K562 (cell line): ENCODE measurements around the gene AHI1. TPM values are rescaled to one million over a fixed set of nuclear protein-coding genes. Genes with fewer than 3 reads are reported as not detected.

Experiments used
- ASH1L ChIP-seq: fragments of 450-650 bp; IDR thresholded peaks from 2 replicates; pipeline ENCODE4 v1.6.1; 2018; ENCODE audit warnings: borderline replicate concordance, mild to moderate bottlenecking, low read depth; ENCODE audit not compliant: partially characterized antibody
- CEBPB ChIP-seq: fragments of 450-650 bp; IDR thresholded peaks from 2 replicates; pipeline ENCODE4 v1.6.1; 2016; ENCODE audit warnings: missing genetic modification characterization, missing compliant biosample characterization
- CREM ChIP-seq: IDR thresholded peaks from 2 replicates; pipeline ENCODE4 v1.6.1; 2014; ENCODE audit warnings: antibody characterized with exemption, low read depth
- CXXC5 ChIP-seq: fragments of 250-450 bp; sonication (Bioruptor Pico); IDR thresholded peaks from 2 replicates; pipeline ENCODE4 v1.8.0; 2022; ENCODE audit warnings: inconsistent platforms, mild to moderate bottlenecking, moderate library complexity
- DEAF1 ChIP-seq: fragments of 450-650 bp; formaldehyde crosslinking; IDR thresholded peaks from 2 replicates; pipeline ENCODE4 v1.4.0; 2020; ENCODE audit warnings: mild to moderate bottlenecking, moderate library complexity
- ERF ChIP-seq: fragments of 450-650 bp; formaldehyde crosslinking; IDR thresholded peaks from 2 replicates; pipeline ENCODE4 v1.4.0; 2020; ENCODE audit warnings: mild to moderate bottlenecking, mixed read lengths
- ESRRB ChIP-seq: fragments of 250-450 bp; sonication (Bioruptor Pico); IDR thresholded peaks from 2 replicates; pipeline ENCODE4 v1.5.0; 2020; ENCODE audit warnings: mild to moderate bottlenecking, moderate library complexity, borderline replicate concordance
- ETV5 ChIP-seq: sonication (generic); formaldehyde crosslinking; IDR thresholded peaks from 2 replicates; pipeline ENCODE4 v1.4.0; 2020; ENCODE audit warnings: low read depth, mild to moderate bottlenecking, missing genetic modification reagents
- HBP1 ChIP-seq: fragments of 450-650 bp; formaldehyde crosslinking; IDR thresholded peaks from 2 replicates; pipeline ENCODE4 v1.4.0; 2022; ENCODE audit warnings: missing genetic modification characterization
- MAFK ChIP-seq: IDR thresholded peaks from 2 replicates; pipeline ENCODE4 v1.6.1; 2011; ENCODE audit warnings: low read length, improper control_type of control experiment
- MED1 ChIP-seq: sonication (generic); formaldehyde crosslinking; IDR thresholded peaks from 2 replicates; pipeline ENCODE4 v1.8.1; 2023; ENCODE audit warnings: missing genetic modification reagents, borderline replicate concordance
- MEF2A ChIP-seq: IDR thresholded peaks from 2 replicates; pipeline ENCODE4 v1.6.1; 2011; ENCODE audit warnings: low read depth, mild to moderate bottlenecking, low read length, moderate library complexity; ENCODE audit not compliant: control insufficient read depth
- MLX ChIP-seq, 2 experiments: fragments of 450-650 bp in 1 of 2; sonication (generic) in 1 of 2; formaldehyde crosslinking; conservative IDR thresholded peaks; 2 replicates each; pipeline versions ENCODE4 v1.4.0 to v1.8.1; 2020 to 2022; ENCODE audit warnings: mild to moderate bottlenecking in 1 of 2, missing genetic modification reagents in 1 of 2
- RBM39 ChIP-seq: fragments of 200-400 bp; formaldehyde crosslinking; optimal IDR thresholded peaks from 2 replicates; pipeline ENCODE3; 2018; ENCODE audit warnings: low read depth, low read length
- SMAD3 ChIP-seq: fragments of 450-650 bp; formaldehyde crosslinking; conservative IDR thresholded peaks from 2 replicates; pipeline ENCODE4 v1.4.0; 2020; ENCODE audit warnings: mild to moderate bottlenecking
- SMARCA4 ChIP-seq: fragments of 450-650 bp; IDR thresholded peaks from 2 replicates; pipeline ENCODE4 v1.6.1; 2016
- STAT5B ChIP-seq: fragments of 250-450 bp; sonication (Bioruptor Pico); IDR thresholded peaks from 2 replicates; pipeline ENCODE4 v1.8.0; 2021; ENCODE audit warnings: mild to moderate bottlenecking, inconsistent platforms
- TCFL5 ChIP-seq: fragments of 250-450 bp; sonication (Bioruptor Pico); conservative IDR thresholded peaks from 2 replicates; pipeline ENCODE4 v1.6.1; 2021; ENCODE audit warnings: mild to moderate bottlenecking, moderate library complexity, matching md5 sums
- TFAM ChIP-seq: fragments of 250-450 bp; sonication (Bioruptor Pico); conservative IDR thresholded peaks from 2 replicates; pipeline ENCODE4 v1.5.0; 2021; ENCODE audit warnings: mild to moderate bottlenecking, moderate library complexity
- YY1 ChIP-seq, 3 experiments: IDR thresholded peaks; 2 replicates each; pipeline ENCODE4 v1.6.1; 2011; ENCODE audit warnings: low read length in 2 of 3, mild to moderate bottlenecking in 2 of 3, moderate library complexity in 2 of 3, borderline replicate concordance in 1 of 3, control low read depth in 1 of 3, low read depth in 1 of 3; ENCODE audit not compliant: insufficient read depth in 3 of 3, insufficient replicate concordance in 2 of 3, control insufficient read depth in 1 of 3, insufficient read length in 1 of 3; ENCODE audit errors: extremely low read depth in 1 of 3
- ZNF133 ChIP-seq: fragments of 250-450 bp; sonication (Bioruptor Pico); IDR thresholded peaks from 2 replicates; pipeline ENCODE4 v1.4.0; 2020; ENCODE audit warnings: mild to moderate bottlenecking
- ZNF174 ChIP-seq: fragments of 250-450 bp; sonication (Bioruptor Pico); IDR thresholded peaks from 2 replicates; pipeline ENCODE4 v1.4.0; 2020; ENCODE audit warnings: mild to moderate bottlenecking
- ZNF347 ChIP-seq: fragments of 450-650 bp; formaldehyde crosslinking; IDR thresholded peaks from 2 replicates; pipeline ENCODE4 v1.4.0; 2020; ENCODE audit warnings: low read depth, mild to moderate bottlenecking, moderate library complexity
- ZNF589 ChIP-seq: fragments of 200-800 bp; sonication (Bioruptor generic); IDR thresholded peaks from 2 replicates; pipeline ENCODE4 v1.6.1; 2016; ENCODE audit warnings: low read depth, missing genetic modification characterization, missing compliant biosample characterization
- polyA plus RNA-seq, 8 experiments: library from polyadenylated mRNA; depleted of rRNA in 4 of 8; stranded (reverse) in 5 of 8; unstranded in 3 of 8; fragments of >200 nt; fragmentation: Nextera tagmentation in 2 of 8; fragmentation: Illumina TruSeq in 1 of 8; extraction: Ambion mirVana in 2 of 8; extraction: Trizol in 1 of 8; gene quantifications; 2 replicates each; pipeline versions ENCODE4 v1.2.1 to v1.2.3, GENCODE V29; 2011 to 2014; ENCODE audit warnings: inconsistent platforms in 1 of 8, missing spikeins in 1 of 8
- total RNA-seq, 7 experiments: library from RNA; depleted of rRNA in 6 of 7; stranded (reverse); fragments of >200 nt in 6 of 7; fragmentation: Illumina TruSeq in 2 of 7; extraction: Trizol in 2 of 7; gene quantifications; 2 replicates each; pipeline versions ENCODE4 v1.2.1 to v1.2.3, GENCODE V29; 2011 to 2021; ENCODE audit warnings: low replicate concordance in 1 of 7

AHI1 gene
- total and polyA plus RNA-seq, 9 of the 15 experiments (the other 6 are each of a cell fraction or from before 2014, with no cell fraction given): 24.7 to 54.9 (median 32.2) TPM

GRCh38 chr6:135522965-135523692 lies 25.6 kb upstream of the AHI1 start (continued):
- TF ChIP-seq ETV5: no peak
- peak; percentile 40; the same call in 1 of the 2 replicates for TF ChIP-seq ZNF589
- TF ChIP-seq MEF2A: no peak
- TF ChIP-seq MAFK: peak; percentile 54
- no peak for TF ChIP-seq ESRRB
- no peak for TF ChIP-seq ASH1L
- TF ChIP-seq RBM39: no peak
- TF ChIP-seq ZNF133 (CRISPR knock-in tag): no peak
- no peak for TF ChIP-seq MLX (CRISPR knock-in tag; conservative IDR thresholded peaks at IDR 0.05)
- no peak for TF ChIP-seq SMAD3
- no peak for TF ChIP-seq ZNF347
- TF ChIP-seq HBP1 (CRISPR knock-in tag): no peak
- no peak for TF ChIP-seq DEAF1
- TF ChIP-seq CEBPB: peak; percentile 99
- TF ChIP-seq ERF (CRISPR knock-in tag): no peak
- TF ChIP-seq TFAM (CRISPR knock-in tag): no peak
- TF ChIP-seq CXXC5 (CRISPR knock-in tag): peak; percentile 67
- no peak; the same call in 1 of the 2 replicates for TF ChIP-seq TCFL5
- TF ChIP-seq YY1 (IDR thresholded peaks at IDR 0.05; ENCODE audit: borderline replicate concordance in 1 of 3, control insufficient read depth in 1 of 3, extremely low read depth in 1 of 3, insufficient read depth in 3 of 3, insufficient read length in 1 of 3, insufficient replicate concordance in 2 of 3, low read depth in 1 of 3, low read length in 2 of 3): no peak
- TF ChIP-seq SMARCA4: peak; percentile 92; the same call in 1 of the 2 replicates
- TF ChIP-seq MED1 (CRISPR knock-in tag): no peak
- no peak for TF ChIP-seq ZNF174 (CRISPR knock-in tag)
- TF ChIP-seq STAT5B (CRISPR knock-in tag): no peak
- TF ChIP-seq CREM: 0 out of 2 replicates have a peak, but pooled peaks have one; percentile 3
